Right lobe of liver (tissue), 6 donors: ENCODE measurements around the gene BANK1. TPM values are rescaled to one million over a fixed set of nuclear protein-coding genes. Genes with fewer than 3 reads are reported as not detected.

Experiments used
- ATAC-seq, 4 donors: fragments of 200-7000 bp; cut with Tn5 transposase; one replicate each; pipeline ENCODE4 v1.9.1; 2020; ENCODE audit warnings: mild to moderate bottlenecking in 4 of 4, moderate library complexity in 4 of 4
- DNase-seq, 3 donors: peaks; one replicate each; pipeline ENCODE4 v3.0.0-alpha.2; 2020
- H3K27ac ChIP-seq, 3 donors: fragments of 200-600 bp; one replicate each; pipeline ENCODE4 v1.8.0; 2022
- H3K27me3 ChIP-seq, 2 donors: fragments of 200-600 bp; one replicate each; pipeline ENCODE4 v1.8.0; 2022
- H3K36me3 ChIP-seq, 4 donors: fragments of 200-600 bp; sonication (generic) in 1 of 4; one replicate each; pipeline versions ENCODE4 v1.5.1 to v1.8.0; 2017 to 2022; ENCODE audit warnings: control low read depth in 1 of 4
- H3K4me1 ChIP-seq, 4 donors: fragments of 200-600 bp; sonication (generic) in 1 of 4; one replicate each; pipeline versions ENCODE4 v1.5.1 to v1.8.0; 2017 to 2022; ENCODE audit warnings: control low read depth in 1 of 4
- H3K4me3 ChIP-seq, 3 donors: fragments of 200-600 bp; one replicate each; pipeline ENCODE4 v1.8.0; 2022
- H3K9me3 ChIP-seq, 4 donors: fragments of 200-600 bp; sonication (generic) in 1 of 4; one replicate each; pipeline versions ENCODE4 v1.5.1 to v1.8.0; 2017 to 2022; ENCODE audit warnings: control low read depth in 1 of 4
- CTCF ChIP-seq, 4 donors: fragments of 200-600 bp in 3 of 4; fragments of 450-650 bp in 1 of 4; IDR thresholded peaks; one replicate each; pipeline versions ENCODE4 v1.5.1 to v1.8.0; 2016 to 2022; ENCODE audit warnings: antibody characterized with exemption in 4 of 4, mild to moderate bottlenecking in 2 of 4
- POLR2A ChIP-seq: fragments of 450-650 bp; IDR thresholded peaks from one replicate; pipeline ENCODE4 v1.6.1; 2017; ENCODE audit warnings: antibody characterized with exemption, mild to moderate bottlenecking
- WGBS: methylation state at CpG from one replicate; pipeline ENCODE4 v1.1.6; 2018; ENCODE audit warnings: low coverage, low lambda C conversion rate; ENCODE audit not compliant: insufficient coverage; ENCODE audit errors: missing lambda C conversion rate; 5-methylcytosine and 5-hydroxymethylcytosine counted together
- intact Hi-C, 2 donors: fragments of 100-400 bp; cut with DNase I; formaldehyde crosslinking; loops; one replicate each; pipeline versions ENCODE4 v1.11.2 to v1.14.1; 2022
- total RNA-seq, 6 experiments: library from RNA; depleted of rRNA in 2 of 6; stranded (reverse); fragments of >200 nt in 2 of 6; fragmentation: NEBNext Ultra II Directional in 3 of 6; extraction: Animal tissue kit (Norgen Biotek cat#: 25700) in 3 of 6; gene quantifications; one replicate each; pipeline versions ENCODE4 v1.1.0 to v1.2.4, GENCODE V29; 2016 to 2023
- donor health status: DM: no; HTN: yes; CAD: no.
- donor health status: DM: no; HTN: no; CAD: no.
- donor health status: DM: no; HTN: no; CAD: no.
- donor health status: DM: no; HTN: yes; CAD: no.
- donor health status: DM: no; HTN: yes; CAD: no.

BANK1 gene
- total RNA-seq, 6 experiments from 2014 or later = 0.06 to 0.84 (median 0.27) TPM; not detected in 2

- TF ChIP-seq CTCF (IDR thresholded peaks at IDR 0.05) = no peak
- no peak for TF ChIP-seq POLR2A
- ATAC-seq (no peak), DNase-seq (no peak)
- intact Hi-C loops = no loop called here
- Histone ChIP-seq H3K4me1 (no peaks in the 10 kb centered on the region), H3K27ac (no peak overlapping the region), H3K27me3 (no peaks in the 10 kb centered on the region), H3K36me3 (no peaks in the 10 kb centered on the region), H3K9me3 (no peaks in the 10 kb centered on the region), H3K4me3 (no peak overlapping the region)
- WGBS = 46% methylated on average over 3 of the region's 3 CpGs
Measured at GRCh38 chr4:101801958-101802357, 11.4 kb downstream of the BANK1 start.

GRCh38 chr4:101806914-101807313 is 16.4 kb downstream of the BANK1 start:
- no peak for ATAC-seq
- no peaks in the 10 kb centered on the region for H3K36me3 ChIP-seq

GRCh38 chr4:101807351-101807750 is 16.8 kb downstream of the BANK1 start:
- no peaks in the 10 kb centered on the region for H3K9me3 ChIP-seq
- H3K4me1 ChIP-seq = no peaks in the 10 kb centered on the region
- 34% methylated on average over 2 of the region's 2 CpGs for WGBS
- no peaks in the 10 kb centered on the region for H3K36me3 ChIP-seq
- no peak for ATAC-seq
- H3K4me3 ChIP-seq = no peak overlapping the region
- intact Hi-C loops = no loop called here
- H3K27ac ChIP-seq = no peak overlapping the region
- no peak for DNase-seq
- H3K27me3 ChIP-seq = no peaks in the 10 kb centered on the region
- TF ChIP-seq POLR2A (no peak), CTCF (IDR thresholded peaks at IDR 0.05) (no peak)

More at GRCh38 chr4:101806914-101807313, 16.4 kb downstream of the BANK1 start:
- no peak overlapping the region for H3K4me3 ChIP-seq
- WGBS = 82% methylated on average over 2 of the region's 2 CpGs
- intact Hi-C loops = no loop called here
- TF ChIP-seq CTCF (IDR thresholded peaks at IDR 0.05) (no peak), POLR2A (no peak)
- H3K27me3 ChIP-seq = no peaks in the 10 kb centered on the region
- H3K27ac ChIP-seq = no peak overlapping the region
- DNase-seq = no peak
- H3K9me3 ChIP-seq = no peaks in the 10 kb centered on the region
- no peaks in the 10 kb centered on the region for H3K4me1 ChIP-seq

GRCh38 chr4:101813604-101814003 is 23.1 kb downstream of the BANK1 start:
- no peak overlapping the region for H3K4me3 ChIP-seq

More at GRCh38 chr4:101813604-101814003, 23.1 kb downstream of the BANK1 start:
- Histone ChIP-seq H3K27me3 (no peaks in the 10 kb centered on the region), H3K36me3 (no peaks in the 10 kb centered on the region), H3K4me1 (no peaks in the 10 kb centered on the region), H3K27ac (no peak overlapping the region), H3K9me3 (no peaks in the 10 kb centered on the region)
- DNase-seq (no peak), ATAC-seq (no peak)
- TF ChIP-seq POLR2A = no peak
- no peak for TF ChIP-seq CTCF (IDR thresholded peaks at IDR 0.05)
- intact Hi-C loops = no loop called here
- WGBS = 86% methylated on average over 5 of the region's 5 CpGs
